Caki2 (cell line): ENCODE measurements around the gene ADAMTS15. TPM values are rescaled to one million over a fixed set of nuclear protein-coding genes. Genes with fewer than 3 reads are reported as not detected.
A peak's percentile ranks its signal among the peaks of the same experiment; 100 is the strongest.

Experiments
- DNase-seq: peaks from one replicate; pipeline ENCODE4 v3.0.0-alpha.2; 2015; ENCODE audit warnings: low read depth
- in situ Hi-C: cut with HindIII; loops from 2 replicates; pipeline ENCODE4 v1.10.0; 2016; ENCODE audit warnings: low sequenced_read_pairs, low pct_unique_long_range_greater_than_20kb, mixed read lengths
- total RNA-seq: library from RNA; depleted of rRNA; stranded (reverse); fragments of >200 nt; shearing (Covaris generic); gene quantifications from 2 replicates; pipeline ENCODE4 v1.2.3, GENCODE V29; 2014; ENCODE audit warnings: low replicate concordance

The ADAMTS15 gene
- total RNA-seq, 1 experiment from 2014 or later = 4.6 TPM

DNA sequence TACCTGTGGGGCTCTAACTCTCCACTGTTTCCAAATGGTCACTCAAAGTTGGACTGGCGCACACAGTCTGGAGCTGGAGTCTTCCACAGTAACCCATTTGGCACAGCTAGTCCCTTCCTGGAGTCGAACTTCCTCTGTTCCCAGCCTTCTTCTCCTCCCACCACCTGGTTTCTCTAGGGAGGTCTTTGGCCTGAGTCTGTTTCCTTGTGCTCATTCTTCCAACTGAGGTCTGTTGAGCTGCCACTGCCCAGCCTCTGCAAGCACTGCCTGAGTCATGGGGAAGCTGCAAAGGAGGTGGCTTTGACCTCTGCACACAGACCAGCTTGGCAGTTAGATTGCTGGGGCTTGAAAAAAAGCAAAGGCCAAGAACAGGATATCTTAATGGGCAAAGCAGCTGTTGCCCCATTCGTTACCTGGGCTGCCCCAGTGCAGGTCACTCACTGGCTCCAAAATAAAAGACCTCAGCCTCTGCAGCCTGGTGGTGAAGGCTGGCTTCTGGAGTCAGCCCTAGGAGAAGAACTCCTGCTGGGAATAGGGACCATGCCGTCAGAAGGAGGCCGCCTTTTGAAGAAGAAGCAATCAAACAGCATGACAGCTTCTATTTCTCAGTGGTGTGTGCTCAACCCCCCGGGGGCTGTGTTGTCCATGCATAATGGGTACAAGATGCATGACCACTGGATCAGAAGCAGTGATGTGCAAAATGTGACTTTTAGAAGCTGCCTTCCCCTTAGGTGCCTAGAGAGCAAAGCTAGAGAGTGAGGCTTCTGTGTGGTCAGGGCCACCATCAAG lies 3.0 kb downstream of the ADAMTS15 start:
- in situ Hi-C loops = no loop called here
- peak; percentile 49 for DNase-seq

GRCh38 chr11:130452176-130452575 lies 3.7 kb downstream of the ADAMTS15 start:
- in situ Hi-C loops = no loop called here
- no peak for DNase-seq

DNA sequence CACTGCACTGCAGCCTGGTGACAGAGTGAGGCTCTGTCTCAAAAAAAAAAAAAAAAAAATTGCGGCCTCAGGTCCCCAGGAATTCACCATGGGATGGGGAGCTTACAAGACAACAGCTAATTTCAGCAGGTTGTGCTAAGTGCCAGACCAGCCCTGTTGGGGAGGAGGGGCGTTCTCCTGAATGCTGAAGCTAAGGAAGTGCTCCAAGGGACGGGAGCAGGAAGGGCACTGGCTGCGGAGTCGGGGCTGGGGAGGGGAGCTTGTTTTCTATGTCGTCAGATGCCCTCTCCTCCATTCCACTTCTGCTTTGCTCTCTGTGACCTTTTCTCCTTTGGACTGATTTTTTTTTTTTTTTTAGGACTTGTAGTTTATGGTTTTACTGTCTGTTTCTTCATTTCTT lies 4.5 kb downstream of the ADAMTS15 start:
- in situ Hi-C loops = no loop called here
- DNase-seq = no peak

DNA sequence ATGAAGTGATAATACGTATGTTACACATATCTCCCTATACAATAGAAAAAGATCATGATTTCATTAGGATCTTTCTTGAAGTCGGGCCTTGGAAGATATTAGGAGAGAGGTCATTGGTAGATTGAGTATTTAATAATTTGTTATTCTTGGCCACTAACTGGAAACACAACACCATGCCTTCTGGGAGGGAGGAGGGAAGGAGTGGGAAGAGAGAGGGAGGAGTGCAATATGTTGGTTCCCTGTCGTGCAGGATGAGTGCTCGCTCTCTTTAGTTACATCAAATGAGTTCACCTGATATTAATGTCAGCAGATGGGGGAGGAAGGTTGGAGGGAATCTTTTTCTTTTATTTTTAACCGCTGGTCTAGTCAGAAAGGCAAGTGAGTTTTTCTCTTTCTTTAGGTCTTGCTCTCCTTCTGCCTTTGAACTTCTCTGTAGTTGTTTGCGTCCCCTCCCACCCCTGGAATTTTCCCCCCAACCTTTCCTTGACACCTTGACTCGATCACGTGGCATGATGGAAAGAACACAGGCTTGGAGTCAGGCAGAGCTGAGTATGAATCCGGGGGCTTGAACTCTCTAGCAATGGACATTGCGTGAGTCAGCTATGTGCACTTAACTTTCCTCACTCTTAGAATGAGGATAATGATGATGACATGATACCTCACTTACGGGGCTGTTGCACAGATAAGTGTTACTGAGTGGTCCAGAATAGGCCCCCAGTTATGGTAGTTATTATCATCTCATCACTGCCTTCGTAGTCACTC lies 6.2 kb downstream of the ADAMTS15 start:
- DNase-seq = no peak

GRCh38 chr11:130455483-130456127 lies 7.2 kb downstream of the ADAMTS15 start:
- no peak for DNase-seq
- in situ Hi-C loops = no loop called here

More for the DNA sequence above, 6.2 kb downstream of the ADAMTS15 start:
- in situ Hi-C loops = no loop called here

DNA sequence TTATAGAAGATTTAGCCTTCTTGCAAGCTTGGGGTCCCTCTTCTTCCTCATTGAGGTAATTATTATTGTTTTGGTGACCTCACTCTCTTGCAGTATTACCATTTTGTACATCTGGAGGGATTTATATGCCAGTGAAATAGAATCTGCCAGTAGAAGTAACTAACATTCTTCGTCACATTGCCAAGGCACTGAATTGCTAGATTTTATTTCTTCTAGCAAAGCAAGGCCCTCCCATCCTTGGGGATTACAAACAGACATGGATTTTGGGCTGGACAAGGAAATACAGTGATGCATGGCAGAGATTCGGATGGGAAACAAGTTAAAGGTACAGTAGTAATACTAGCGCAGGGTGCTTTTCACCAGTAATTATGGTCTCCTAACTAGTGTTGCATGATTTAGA lies 7.8 kb downstream of the ADAMTS15 start:
- DNase-seq = no peak
- in situ Hi-C loops = no loop called here

DNA sequence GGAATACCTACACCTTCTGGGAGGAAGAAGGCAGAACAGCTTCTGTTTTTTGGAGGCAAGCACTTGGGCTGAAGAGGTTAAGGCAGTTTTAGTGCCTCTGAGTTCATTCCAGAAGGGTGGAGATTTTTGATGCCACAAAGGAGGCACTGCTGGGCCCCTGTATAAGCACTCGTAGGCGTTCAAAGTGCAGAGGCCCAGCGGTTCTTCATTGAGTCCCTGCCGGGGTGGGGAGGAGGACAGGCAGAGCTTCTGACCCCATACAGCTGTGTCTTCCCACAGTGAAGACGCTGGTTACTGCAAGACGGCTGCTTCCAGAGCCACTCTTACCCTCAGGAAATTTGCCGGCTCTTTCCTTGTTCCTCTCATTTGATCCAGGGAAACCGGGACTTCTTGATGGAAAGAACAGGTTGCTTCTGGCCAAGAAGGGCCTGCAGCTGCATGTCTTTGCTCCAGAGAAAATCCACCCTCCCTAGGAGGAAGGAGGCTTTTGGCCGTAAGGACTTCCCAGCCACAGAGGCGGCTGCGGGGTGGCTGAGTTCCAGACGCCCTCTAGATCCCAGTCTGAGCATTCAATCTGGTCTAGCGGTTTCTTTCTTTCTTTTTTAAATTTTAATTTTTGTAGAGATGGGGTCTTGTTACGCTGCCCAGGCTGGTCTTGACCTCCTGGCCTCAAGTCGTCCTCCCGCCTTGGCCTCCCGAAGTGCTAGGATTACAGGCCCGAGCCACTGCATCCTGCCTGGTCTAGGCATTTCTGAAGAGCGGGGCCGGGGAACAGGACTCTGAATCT lies 9.4 kb downstream of the ADAMTS15 start:
- in situ Hi-C loops = no loop called here
- DNase-seq = no peak

- DNase-seq = no peak
- in situ Hi-C loops = no loop called here
These were observed 9.9 kb downstream of the ADAMTS15 start for GRCh38 chr11:130458410-130458729.

- no peak for DNase-seq
- in situ Hi-C loops = no loop called here
These were observed 11.1 kb downstream of the ADAMTS15 start for GRCh38 chr11:130459521-130459920.

- in situ Hi-C loops = no loop called here
- DNase-seq = no peak
These were observed 13.8 kb downstream of the ADAMTS15 start for GRCh38 chr11:130462101-130462885.

- in situ Hi-C loops = no loop called here
These were observed 14.5 kb downstream of the ADAMTS15 start for GRCh38 chr11:130462931-130463330.

GRCh38 chr11:130464291-130464812 lies 15.9 kb downstream of the ADAMTS15 start:
- in situ Hi-C loops = no loop called here
- DNase-seq = no peak

More at GRCh38 chr11:130462931-130463330, 14.5 kb downstream of the ADAMTS15 start:
- DNase-seq = no peak

GRCh38 chr11:130465263-130465662 lies 16.8 kb downstream of the ADAMTS15 start:
- in situ Hi-C loops = no loop called here

GRCh38 chr11:130467116-130467900 lies 18.9 kb downstream of the ADAMTS15 start:
- in situ Hi-C loops = no loop called here
- no peak for DNase-seq

More at GRCh38 chr11:130465263-130465662, 16.8 kb downstream of the ADAMTS15 start:
- DNase-seq = no peak

GRCh38 chr11:130469181-130469580 lies 20.7 kb downstream of the ADAMTS15 start:
- in situ Hi-C loops = no loop called here
- DNase-seq = no peak

- DNase-seq = no peak
- in situ Hi-C loops = no loop called here
These were observed 22.6 kb downstream of the ADAMTS15 start for GRCh38 chr11:130470832-130471706.
